Heart right ventricle (tissue), 16 donors: Measurements from ENCODE around the gene C1R. TPM values are rescaled to one million over a fixed set of nuclear protein-coding genes. Genes with fewer than 3 reads are reported as not detected.

ENCODE experiments used
- ATAC-seq, 8 donors: fragments of 200-7000 bp; cut with Tn5 transposase; one replicate each; pipeline ENCODE4 v1.9.1; 2020; ENCODE audit warnings: mild to moderate bottlenecking in 8 of 8, moderate library complexity in 8 of 8, moderate number of reproducible peaks in 1 of 8
- DNase-seq, 2 donors: peaks; one replicate each; pipeline ENCODE4 v3.0.0-alpha.2; 2020
- H3K27ac ChIP-seq, 10 donors: fragments of 200-600 bp; sonication (generic) in 2 of 10; one replicate each; pipeline versions ENCODE4 v1.5.0 to v1.8.0; 2020 to 2022; ENCODE audit warnings: mild to moderate bottlenecking in 3 of 10
- H3K27me3 ChIP-seq, 7 donors: fragments of 200-600 bp; one replicate each; pipeline ENCODE4 v1.8.0; 2021 to 2022; ENCODE audit warnings: mild to moderate bottlenecking in 2 of 7
- H3K36me3 ChIP-seq, 9 donors: fragments of 200-600 bp; sonication (generic) in 1 of 9; one replicate each; pipeline versions ENCODE4 v1.5.0 to v1.8.0; 2020 to 2022; ENCODE audit warnings: mild to moderate bottlenecking in 2 of 9
- H3K4me1 ChIP-seq, 9 donors: fragments of 200-600 bp; sonication (generic) in 1 of 9; one replicate each; pipeline versions ENCODE4 v1.5.0 to v1.8.0; 2020 to 2022; ENCODE audit warnings: mild to moderate bottlenecking in 4 of 9
- H3K4me3 ChIP-seq, 10 donors: fragments of 200-600 bp; sonication (generic) in 2 of 10; one replicate each; pipeline versions ENCODE4 v1.5.0 to v1.8.0; 2020 to 2022; ENCODE audit warnings: mild to moderate bottlenecking in 7 of 10, moderate library complexity in 2 of 10
- H3K9me3 ChIP-seq, 11 donors: fragments of 200-600 bp in 10 of 11; sonication (generic) in 2 of 11; one replicate each; pipeline versions ENCODE4 v1.5.0 to v1.8.0; 2013 to 2022; ENCODE audit warnings: mild to moderate bottlenecking in 2 of 11, control low read depth in 1 of 11, moderate library complexity in 1 of 11
- CTCF ChIP-seq, 9 donors: fragments of 200-600 bp; sonication (generic) in 2 of 9; IDR thresholded peaks; one replicate each; pipeline versions ENCODE4 v1.5.0 to v1.8.0; 2021 to 2022; ENCODE audit warnings: antibody characterized with exemption in 9 of 9, mild to moderate bottlenecking in 5 of 9, moderate library complexity in 1 of 9
- WGBS, 2 donors: extraction: QIAGEN DNeasy Blood & Tissue Kit; methylation state at CpG; one replicate each; pipeline ENCODE4 v1.1.7; 2013; ENCODE audit warnings: inconsistent platforms in 1 of 2; 5-methylcytosine and 5-hydroxymethylcytosine counted together
- intact Hi-C, 10 donors: fragments of 100-400 bp; cut with DNase I; formaldehyde crosslinking; loops; one replicate each; pipeline versions ENCODE4 v1.11.1 to v1.14.2; 2022
- polyA plus RNA-seq, 2 donors: library from polyadenylated mRNA; stranded (reverse); fragments of 200-250 nt; gene quantifications; one replicate each; pipeline ENCODE4 v1.2.3, GENCODE V29; 2013
- total RNA-seq, 10 donors: library from RNA; stranded (reverse); fragmentation: NEBNext Ultra II Directional in 3 of 10; extraction: Animal tissue kit (Norgen Biotek cat#: 25700) in 3 of 10; gene quantifications; one replicate each; pipeline versions ENCODE4 v1.2.1 to v1.2.4, GENCODE V29; 2021 to 2023
- donor health status: Arrhythmogenic right ventricular cardiomyopathy.
- donor health status: ischemic (EF 13 %, LVEDD 7.1; RV severe dilation, severe dysfunction).
- donor health status: healthy with polysubstance abuse.
- donor health status: DM: no; HTN: yes; CAD: no.
- donor health status: DM: no; HTN: no; CAD: no.
- donor health status: ischemic (EF 25% LVEDD 6.9; RV normal size, moderate dysfunction).
- donor health status: ischemic (EF 25% LVEDD 5.7; RV mildly dilated, moderate dysfunction).
- donor health status: healthy.
- donor health status: DM: yes; HTN: yes; CAD: no.
- donor health status: Ischemic cardiomyopathy.
- donor health status: ischemic (EF 35%, LVEDD 5.7; RV mildly dilated, moderate dysfunction).
- donor health status: nonischemic (EF 11% LVEDD 7.7; RV severe dilation, severe dysfunction).
- donor health status: DM: yes; HTN: yes; CAD: no.
- donor health status: PGD.
- donor health status: ischemic (EF 29% LVEDD 5.4; RV normal size, mild dysfunction).
- donor health status: nonischemic (EF 23%, LVEDD 6.1; RV moderate dilation, normal function).

C1R gene
- total and polyA plus RNA-seq, 12 donors = 19.9 to 238 (median 71.9) TPM

DNA sequence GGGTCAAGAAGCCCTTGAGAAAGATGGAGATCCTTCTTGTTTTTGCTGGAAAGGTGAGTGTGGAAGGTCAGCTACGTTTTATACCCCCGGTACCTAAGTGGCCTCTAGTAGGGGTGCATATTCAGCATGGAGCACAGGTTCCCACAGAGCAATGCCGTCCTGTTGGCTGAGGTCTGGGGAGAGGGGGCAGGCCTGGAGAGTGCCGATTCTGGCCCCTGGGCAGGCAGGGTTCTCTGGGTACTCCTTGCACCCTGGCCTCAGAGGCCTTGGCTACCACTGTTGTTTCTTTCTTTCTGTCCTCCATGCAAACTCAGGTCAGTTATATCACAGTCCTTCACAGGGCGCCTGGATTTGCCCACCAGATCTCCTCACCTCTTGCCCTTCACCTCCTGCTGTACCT is 27.9 kb upstream of the C1R start:
- Histone ChIP-seq H3K4me1 (peaks cover 0 to 19% (median 15%) of the 10 kb centered on the region in 9 donors), H3K4me3 (no peak overlapping the region), H3K27me3 (no peaks in the 10 kb centered on the region), H3K27ac (no peak overlapping the region), H3K9me3 (no peaks in the 10 kb centered on the region), H3K36me3 (peaks cover 0 to 29% (median 0%) of the 10 kb centered on the region in 9 donors)
- no peak for TF ChIP-seq CTCF (IDR thresholded peaks at IDR 0.05)
- DNase-seq = no peak
- intact Hi-C loops = no loop called here
- WGBS, 2 donors = 93% methylated on average over 5 of the region's 5 CpGs
- ATAC-seq = no peak

DNA sequence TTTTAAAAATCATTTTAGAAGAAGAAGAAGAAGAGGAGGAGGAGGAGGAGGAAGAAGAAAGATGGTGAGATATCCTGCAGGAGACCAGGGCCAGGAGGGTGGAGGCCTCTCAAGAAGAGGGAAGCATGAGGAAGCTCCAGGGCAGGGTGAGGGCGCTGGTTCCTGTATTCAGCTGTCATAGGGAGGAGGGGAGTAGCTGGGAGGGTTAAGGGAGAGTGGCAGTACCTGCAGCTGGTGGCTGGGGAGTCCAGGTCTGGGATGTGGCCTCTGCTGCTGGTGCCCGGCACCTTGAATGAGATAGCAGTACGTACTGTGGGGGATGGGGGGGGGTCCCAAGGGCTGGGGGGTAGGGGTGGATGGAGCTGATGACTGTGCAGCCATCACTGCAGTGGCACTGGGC is 26.6 kb upstream of the C1R start:
- intact Hi-C loops = loop anchor here in 2 of 10 donors (10.0 kb wide), 2 partner anchors 164 to 174 kb away; partner anchors contain the start of genes C12orf57 (in 1 of the 2), PTPN6 (in 1 of the 2) and RNU7-1 (in 1 of the 2)
- no peak for TF ChIP-seq CTCF (IDR thresholded peaks at IDR 0.05)
- WGBS, 2 donors = 71 to 89% methylated on average over 3 of the region's 3 CpGs

DNA sequence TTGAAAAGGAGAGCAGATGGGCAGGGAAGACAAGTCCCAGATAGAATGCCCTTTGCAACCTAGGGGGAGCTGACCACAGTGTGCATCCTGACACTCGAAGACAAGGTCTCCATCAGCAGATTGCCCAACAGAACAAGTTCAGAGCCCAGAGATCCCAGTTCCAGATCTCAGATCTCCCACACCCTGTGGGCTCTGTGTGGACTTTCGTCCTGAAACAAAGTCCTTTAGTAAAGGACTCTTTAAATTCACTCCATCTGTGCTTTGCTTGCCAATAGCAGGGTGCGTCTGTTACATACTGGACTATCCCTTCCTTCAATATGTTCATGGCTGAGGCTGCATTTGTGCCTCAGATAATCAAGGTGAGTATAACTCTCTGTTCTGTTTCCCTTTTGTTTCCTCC is 25.4 kb upstream of the C1R start:
- Histone ChIP-seq H3K27ac (no peak overlapping the region), H3K36me3 (peaks cover 0 to 40% (median 0%) of the 10 kb centered on the region in 9 donors), H3K27me3 (no peaks in the 10 kb centered on the region), H3K4me1 (peaks cover 0 to 16% (median 9%) of the 10 kb centered on the region in 9 donors), H3K4me3 (no peak overlapping the region), H3K9me3 (no peaks in the 10 kb centered on the region)
- DNase-seq (no peak), ATAC-seq (no peak)
- intact Hi-C loops = loop anchor here in 2 of 10 donors (10.0 kb wide), 2 partner anchors 163 to 173 kb away; partner anchors contain the start of genes C12orf57 (in 1 of the 2), PTPN6 (in 1 of the 2) and RNU7-1 (in 1 of the 2)
- 86% methylated on average over 3 of the region's 3 CpGs for WGBS, 2 donors
- no peak for TF ChIP-seq CTCF (IDR thresholded peaks at IDR 0.05)

More for the DNA sequence above, 26.6 kb upstream of the C1R start:
- no peak overlapping the region for H3K27ac ChIP-seq
- H3K9me3 ChIP-seq = no peaks in the 10 kb centered on the region
- peaks cover 0 to 18% (median 12%) of the 10 kb centered on the region in 9 donors for H3K4me1 ChIP-seq
- peaks cover 0 to 40% (median 0%) of the 10 kb centered on the region in 9 donors for H3K36me3 ChIP-seq
- DNase-seq (no peak), ATAC-seq (no peak)
- H3K4me3 ChIP-seq = no peak overlapping the region
- no peaks in the 10 kb centered on the region for H3K27me3 ChIP-seq

- intact Hi-C loops = loop anchor here in 2 of 10 donors (10.0 kb wide), 2 partner anchors 162 to 172 kb away; partner anchors contain the start of genes C12orf57 (in 1 of the 2), PTPN6 (in 1 of the 2) and RNU7-1 (in 1 of the 2)
- TF ChIP-seq CTCF (IDR thresholded peaks at IDR 0.05) = no peak
- Histone ChIP-seq H3K4me1 (peaks cover 0 to 17% (median 4%) of the 10 kb centered on the region in 9 donors), H3K27me3 (no peaks in the 10 kb centered on the region), H3K9me3 (no peaks in the 10 kb centered on the region), H3K4me3 (no peak overlapping the region), H3K36me3 (peaks cover 0 to 40% (median 0%) of the 10 kb centered on the region in 9 donors), H3K27ac (no peak overlapping the region)
- WGBS, 2 donors = 91 to 95% methylated on average over 9 of the region's 9 CpGs
- no peak for DNase-seq
- ATAC-seq = no peak
Measured at GRCh38 chr12:7116916-7117315, 24.7 kb upstream of the C1R start.
